ENCODE data around the gene H3-3A.

DNA sequence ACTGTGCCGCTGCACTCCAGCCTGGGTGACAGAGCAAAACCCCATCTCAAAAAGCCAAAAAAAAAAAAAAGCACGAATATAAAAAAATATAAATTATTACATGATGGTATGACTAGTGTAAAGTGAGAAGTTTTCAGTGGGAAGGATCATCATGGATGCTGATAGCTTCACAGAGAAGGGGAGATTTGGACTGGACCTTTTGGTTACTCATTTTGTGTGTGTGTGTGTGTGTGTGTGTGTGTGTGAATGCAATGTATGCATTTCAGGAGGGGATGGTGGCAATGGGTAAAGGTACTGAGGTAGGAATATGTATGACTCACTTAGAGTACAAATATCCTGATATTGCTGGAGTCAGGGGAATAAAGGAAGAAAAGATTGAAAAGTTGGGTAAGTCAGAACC is 40.7 kb upstream of the H3-3A start:
- TF ChIP-seq, protein P1, sequence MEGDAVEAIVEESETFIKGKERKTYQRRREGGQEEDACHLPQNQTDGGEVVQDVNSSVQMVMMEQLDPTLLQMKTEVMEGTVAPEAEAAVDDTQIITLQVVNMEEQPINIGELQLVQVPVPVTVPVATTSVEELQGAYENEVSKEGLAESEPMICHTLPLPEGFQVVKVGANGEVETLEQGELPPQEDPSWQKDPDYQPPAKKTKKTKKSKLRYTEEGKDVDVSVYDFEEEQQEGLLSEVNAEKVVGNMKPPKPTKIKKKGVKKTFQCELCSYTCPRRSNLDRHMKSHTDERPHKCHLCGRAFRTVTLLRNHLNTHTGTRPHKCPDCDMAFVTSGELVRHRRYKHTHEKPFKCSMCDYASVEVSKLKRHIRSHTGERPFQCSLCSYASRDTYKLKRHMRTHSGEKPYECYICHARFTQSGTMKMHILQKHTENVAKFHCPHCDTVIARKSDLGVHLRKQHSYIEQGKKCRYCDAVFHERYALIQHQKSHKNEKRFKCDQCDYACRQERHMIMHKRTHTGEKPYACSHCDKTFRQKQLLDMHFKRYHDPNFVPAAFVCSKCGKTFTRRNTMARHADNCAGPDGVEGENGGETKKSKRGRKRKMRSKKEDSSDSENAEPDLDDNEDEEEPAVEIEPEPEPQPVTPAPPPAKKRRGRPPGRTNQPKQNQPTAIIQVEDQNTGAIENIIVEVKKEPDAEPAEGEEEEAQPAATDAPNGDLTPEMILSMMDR (IDR thresholded peaks at IDR 0.05): no peak
- no peak for TF ChIP-seq POLR2A (IDR thresholded peaks at IDR 0.05)

Measured in upper lobe of left lung (tissue), 4 donors.